ENCODE results near the gene CHCT1. TPM values are rescaled to one million over a fixed set of nuclear protein-coding genes. Genes with fewer than 3 reads are reported as not detected.

Gene CHCT1
- total RNA-seq, 5 donors from 2014 or later (not counting 1 experiment from before 2014, with no cell fraction given): not detected

DNA sequence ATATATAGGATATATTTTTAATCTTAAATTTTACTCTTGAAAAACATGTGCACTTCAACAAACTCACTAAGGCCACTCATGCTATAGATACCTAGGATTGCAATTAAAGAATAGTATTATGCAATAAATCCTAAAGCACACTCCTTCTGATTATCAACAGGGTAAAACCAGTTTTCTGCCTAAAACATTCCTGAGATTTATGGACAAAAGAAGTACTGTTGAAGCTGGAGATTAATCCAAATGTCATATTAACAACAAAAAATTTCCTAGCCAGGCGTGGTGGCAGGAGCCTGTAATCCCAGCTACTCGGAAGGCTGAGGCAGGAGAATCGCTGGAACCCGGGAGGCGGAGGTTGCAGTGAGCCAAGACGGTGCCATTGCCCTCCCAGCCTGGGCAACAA is 21.4 kb downstream of the CHCT1 start:
- DNase-seq: no peak
- 100% methylated on average over 4 of the region's 6 CpGs for WGBS (ENCODE audit: insufficient coverage)

GRCh38 chr17:60445144-60445543 is 22.9 kb downstream of the CHCT1 start:
- DNase-seq (no peak), ATAC-seq (replicated peaks in 1 of 4) (no peak)
- POLR2A ChIA-PET: no interaction called here
- H3K4me1 Mint-ChIP-seq: no peaks in the 10 kb centered on the region
- H3K27ac Mint-ChIP-seq: no peak overlapping the region
- Histone ChIP-seq H3K4me1 (ENCODE audit: control insufficient read depth in 1 of 2, extremely low read depth in 1 of 2, insufficient read depth in 2 of 2, low read length in 2 of 2) (no peaks in the 10 kb centered on the region), H3K27ac (ENCODE audit: low read length) (no peak overlapping the region), H3K27me3 (replicated peaks in 1 of 2; ENCODE audit: control insufficient read depth in 2 of 2, extremely low read depth in 1 of 2, insufficient read depth in 2 of 2, low read length in 1 of 2) (no peaks in the 10 kb centered on the region), H3K36me3 (ENCODE audit: control insufficient read depth in 2 of 2, extremely low read depth in 1 of 2, insufficient read depth in 1 of 2, low read length in 1 of 2) (peaks cover 0 to 29% of the 10 kb centered on the region in 2 donors), H3K9me3 (no peaks in the 10 kb centered on the region), H3K4me3 (ENCODE audit: control insufficient read depth in 1 of 2, extremely low read depth in 1 of 2, low read length in 1 of 2) (no peak overlapping the region)
- peaks cover 22% of the 10 kb centered on the region for H3K36me3 Mint-ChIP-seq
- H3K9me3 Mint-ChIP-seq: no peaks in the 10 kb centered on the region
- H3K27me3 Mint-ChIP-seq: no peaks in the 10 kb centered on the region
- H3K4me3 Mint-ChIP-seq: no peak overlapping the region
- CTCF ChIA-PET: no interaction called here

More for the DNA sequence above, 21.4 kb downstream of the CHCT1 start:
- Histone ChIP-seq H3K36me3 (ENCODE audit: control insufficient read depth in 2 of 2, extremely low read depth in 1 of 2, insufficient read depth in 1 of 2, low read length in 1 of 2) (peaks cover 0 to 19% of the 10 kb centered on the region in 2 donors), H3K4me1 (ENCODE audit: control insufficient read depth in 1 of 2, extremely low read depth in 1 of 2, insufficient read depth in 2 of 2, low read length in 2 of 2) (no peaks in the 10 kb centered on the region), H3K9me3 (no peaks in the 10 kb centered on the region), H3K27me3 (replicated peaks in 1 of 2; ENCODE audit: control insufficient read depth in 2 of 2, extremely low read depth in 1 of 2, insufficient read depth in 2 of 2, low read length in 1 of 2) (no peaks in the 10 kb centered on the region), H3K4me3 (ENCODE audit: control insufficient read depth in 1 of 2, extremely low read depth in 1 of 2, low read length in 1 of 2) (no peak overlapping the region), H3K27ac (ENCODE audit: low read length) (no peak overlapping the region)
- POLR2A ChIA-PET: no interaction called here
- peaks cover 18% of the 10 kb centered on the region for H3K36me3 Mint-ChIP-seq
- CTCF ChIA-PET: interaction anchor here in 1 of 2 donors (0.7 kb wide), 1 partner anchor 22 kb away, joined by 5 read pairs; the partner anchor contains the start of gene CHCT1
- H3K27ac Mint-ChIP-seq: no peak overlapping the region
- no peak overlapping the region for H3K4me3 Mint-ChIP-seq
- no peaks in the 10 kb centered on the region for H3K27me3 Mint-ChIP-seq
- H3K4me1 Mint-ChIP-seq: no peaks in the 10 kb centered on the region
- ATAC-seq (replicated peaks in 1 of 4): no peak
- H3K9me3 Mint-ChIP-seq: no peaks in the 10 kb centered on the region

DNA sequence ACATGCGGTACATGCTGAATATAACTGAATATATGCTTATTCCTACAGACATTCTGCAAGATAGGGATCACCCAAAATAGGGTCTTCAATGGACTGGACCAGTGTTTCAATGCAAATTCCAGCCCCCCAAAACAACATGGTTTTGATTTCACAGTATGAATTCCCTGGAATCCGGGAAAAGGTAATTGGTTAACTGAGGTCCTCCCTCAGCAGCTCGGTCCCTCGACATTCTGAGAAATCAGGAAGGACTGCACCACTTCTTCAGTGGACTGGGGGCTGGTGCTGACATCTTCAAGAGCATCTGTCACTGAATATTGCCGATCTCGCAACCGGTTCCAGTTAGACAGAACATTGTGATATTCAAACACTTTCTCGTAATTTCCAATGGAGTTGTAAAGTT is 25.1 kb downstream of the CHCT1 start:
- no peaks in the 10 kb centered on the region for H3K9me3 ChIP-seq
- H3K27ac Mint-ChIP-seq: no peak overlapping the region
- POLR2A ChIA-PET: no interaction called here
- WGBS (ENCODE audit: insufficient coverage): 97% methylated on average over 3 of the region's 8 CpGs
- no peak overlapping the region for H3K27ac ChIP-seq (ENCODE audit: low read length)
- H3K4me1 ChIP-seq (ENCODE audit: control insufficient read depth in 1 of 2, extremely low read depth in 1 of 2, insufficient read depth in 2 of 2, low read length in 2 of 2): no peaks in the 10 kb centered on the region
- no peaks in the 10 kb centered on the region for H3K27me3 Mint-ChIP-seq
- DNase-seq: no peak
- H3K9me3 Mint-ChIP-seq: no peaks in the 10 kb centered on the region
- H3K4me3 ChIP-seq (ENCODE audit: control insufficient read depth in 1 of 2, extremely low read depth in 1 of 2, low read length in 1 of 2): no peak overlapping the region
- no peaks in the 10 kb centered on the region for H3K4me1 Mint-ChIP-seq
- no peak for ATAC-seq (replicated peaks in 1 of 4)
- H3K27me3 ChIP-seq (replicated peaks in 1 of 2; ENCODE audit: control insufficient read depth in 2 of 2, extremely low read depth in 1 of 2, insufficient read depth in 2 of 2, low read length in 1 of 2): no peaks in the 10 kb centered on the region
- H3K36me3 ChIP-seq (ENCODE audit: control insufficient read depth in 2 of 2, extremely low read depth in 1 of 2, insufficient read depth in 1 of 2, low read length in 1 of 2): peaks cover 0 to 42% of the 10 kb centered on the region in 2 donors
- peaks cover 33% of the 10 kb centered on the region for H3K36me3 Mint-ChIP-seq
- no peak overlapping the region for H3K4me3 Mint-ChIP-seq
- CTCF ChIA-PET: no interaction called here

DNA sequence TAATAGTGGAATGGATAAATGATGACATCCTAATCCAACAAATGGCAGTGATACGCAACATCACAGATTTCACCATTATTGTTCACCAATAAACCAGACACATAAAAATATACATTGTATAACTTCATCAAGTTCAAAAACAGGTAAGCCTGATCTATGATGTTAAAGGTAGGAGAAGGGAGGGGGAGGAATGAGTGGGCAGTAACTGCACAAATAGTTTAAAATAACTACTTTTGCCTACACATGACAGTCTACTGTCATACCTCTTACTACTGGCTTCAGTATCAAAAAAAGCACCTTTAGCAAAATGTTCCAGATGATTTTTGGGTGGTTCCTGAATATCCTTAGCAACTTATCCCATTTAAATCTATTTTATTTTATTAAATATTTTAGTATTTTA is 28.8 kb downstream of the CHCT1 start:
- ATAC-seq (replicated peaks in 1 of 4): no peak
- Mint-ChIP-seq H3K27me3 (no peaks in the 10 kb centered on the region), H3K4me1 (no peaks in the 10 kb centered on the region), H3K9me3 (no peaks in the 10 kb centered on the region), H3K4me3 (no peak overlapping the region), H3K27ac (no peak overlapping the region), H3K36me3 (peaks cover 42% of the 10 kb centered on the region)
- no peaks in the 10 kb centered on the region for H3K27me3 ChIP-seq (replicated peaks in 1 of 2; ENCODE audit: control insufficient read depth in 2 of 2, extremely low read depth in 1 of 2, insufficient read depth in 2 of 2, low read length in 1 of 2)
- WGBS (ENCODE audit: insufficient coverage): no CpG with 5 or more reads among the region's 1 CpG
- H3K9me3 ChIP-seq: no peaks in the 10 kb centered on the region
- peaks cover 0 to 59% of the 10 kb centered on the region in 2 donors for H3K36me3 ChIP-seq (ENCODE audit: control insufficient read depth in 2 of 2, extremely low read depth in 1 of 2, insufficient read depth in 1 of 2, low read length in 1 of 2)
- POLR2A ChIA-PET: no interaction called here
- no peak for DNase-seq
- H3K4me3 ChIP-seq (ENCODE audit: control insufficient read depth in 1 of 2, extremely low read depth in 1 of 2, low read length in 1 of 2): no peak overlapping the region
- CTCF ChIA-PET: no interaction called here
- no peak overlapping the region for H3K27ac ChIP-seq (ENCODE audit: low read length)
- H3K4me1 ChIP-seq (ENCODE audit: control insufficient read depth in 1 of 2, extremely low read depth in 1 of 2, insufficient read depth in 2 of 2, low read length in 2 of 2): no peaks in the 10 kb centered on the region

GRCh38 chr17:60451965-60452364 is 29.7 kb downstream of the CHCT1 start:
- Mint-ChIP-seq H3K27me3 (no peaks in the 10 kb centered on the region), H3K9me3 (no peaks in the 10 kb centered on the region), H3K27ac (no peak overlapping the region), H3K4me3 (no peak overlapping the region), H3K4me1 (no peaks in the 10 kb centered on the region), H3K36me3 (peaks cover 44% of the 10 kb centered on the region)
- no peaks in the 10 kb centered on the region for H3K9me3 ChIP-seq
- H3K27me3 ChIP-seq (replicated peaks in 1 of 2; ENCODE audit: control insufficient read depth in 2 of 2, extremely low read depth in 1 of 2, insufficient read depth in 2 of 2, low read length in 1 of 2): no peaks in the 10 kb centered on the region
- H3K4me3 ChIP-seq (ENCODE audit: control insufficient read depth in 1 of 2, extremely low read depth in 1 of 2, low read length in 1 of 2): no peak overlapping the region
- no peaks in the 10 kb centered on the region for H3K4me1 ChIP-seq (ENCODE audit: control insufficient read depth in 1 of 2, extremely low read depth in 1 of 2, insufficient read depth in 2 of 2, low read length in 2 of 2)
- H3K36me3 ChIP-seq (ENCODE audit: control insufficient read depth in 2 of 2, extremely low read depth in 1 of 2, insufficient read depth in 1 of 2, low read length in 1 of 2): peaks cover 4 to 64% of the 10 kb centered on the region in 2 donors
- ChIA-PET POLR2A (interaction anchor here in 1 of 2 donors (0.6 kb wide), 1 partner anchor 161 kb away, joined by 3 read pairs; no protein-coding TSS in a partner anchor), CTCF (no interaction called here)
- H3K27ac ChIP-seq (ENCODE audit: low read length): no peak overlapping the region
- DNase-seq (no peak), ATAC-seq (replicated peaks in 1 of 4) (no peak)

DNA sequence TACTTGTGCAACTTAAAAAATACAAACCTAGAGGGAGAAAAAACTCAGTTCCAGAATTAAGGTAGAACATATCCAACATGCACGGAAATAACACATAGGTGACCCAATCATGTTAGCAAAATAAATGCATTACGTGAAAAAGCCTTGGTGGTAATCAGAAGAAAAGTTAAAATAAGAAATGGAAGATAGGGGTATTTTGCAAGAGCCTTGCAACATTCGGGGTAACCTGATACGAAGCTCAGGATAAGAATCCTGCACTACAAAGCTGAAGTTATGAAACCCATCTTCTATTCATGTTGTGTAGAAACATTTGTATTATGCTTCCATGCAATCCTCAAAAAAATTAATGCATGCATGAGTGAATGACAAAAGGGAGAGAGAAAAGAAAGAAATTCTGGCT is 33.1 kb downstream of the CHCT1 start:
- H3K36me3 ChIP-seq (ENCODE audit: control insufficient read depth in 2 of 2, extremely low read depth in 1 of 2, insufficient read depth in 1 of 2, low read length in 1 of 2): peaks cover 8 to 68% of the 10 kb centered on the region in 2 donors
- no peak overlapping the region for H3K27ac ChIP-seq (ENCODE audit: low read length)
- Mint-ChIP-seq H3K9me3 (no peaks in the 10 kb centered on the region), H3K27me3 (no peaks in the 10 kb centered on the region), H3K4me3 (no peak overlapping the region), H3K27ac (no peak overlapping the region), H3K4me1 (no peaks in the 10 kb centered on the region), H3K36me3 (peaks cover 43% of the 10 kb centered on the region)
- no peak for ATAC-seq (replicated peaks in 1 of 4)
- POLR2A ChIA-PET: no interaction called here
- no peak overlapping the region for H3K4me3 ChIP-seq (ENCODE audit: control insufficient read depth in 1 of 2, extremely low read depth in 1 of 2, low read length in 1 of 2)
- H3K27me3 ChIP-seq (replicated peaks in 1 of 2; ENCODE audit: control insufficient read depth in 2 of 2, extremely low read depth in 1 of 2, insufficient read depth in 2 of 2, low read length in 1 of 2): no peaks in the 10 kb centered on the region
- WGBS (ENCODE audit: insufficient coverage): no CpG with 5 or more reads among the region's 4 CpGs
- CTCF ChIA-PET: no interaction called here
- no peak for DNase-seq
- no peaks in the 10 kb centered on the region for H3K4me1 ChIP-seq (ENCODE audit: control insufficient read depth in 1 of 2, extremely low read depth in 1 of 2, insufficient read depth in 2 of 2, low read length in 2 of 2)
- no peaks in the 10 kb centered on the region for H3K9me3 ChIP-seq

- Histone ChIP-seq H3K36me3 (ENCODE audit: control insufficient read depth in 2 of 2, extremely low read depth in 1 of 2, insufficient read depth in 1 of 2, low read length in 1 of 2) (peaks cover 12 to 70% of the 10 kb centered on the region in 2 donors), H3K9me3 (no peaks in the 10 kb centered on the region), H3K27ac (ENCODE audit: low read length) (no peak overlapping the region), H3K27me3 (replicated peaks in 1 of 2; ENCODE audit: control insufficient read depth in 2 of 2, extremely low read depth in 1 of 2, insufficient read depth in 2 of 2, low read length in 1 of 2) (no peaks in the 10 kb centered on the region), H3K4me1 (ENCODE audit: control insufficient read depth in 1 of 2, extremely low read depth in 1 of 2, insufficient read depth in 2 of 2, low read length in 2 of 2) (no peaks in the 10 kb centered on the region), H3K4me3 (ENCODE audit: control insufficient read depth in 1 of 2, extremely low read depth in 1 of 2, low read length in 1 of 2) (no peak overlapping the region)
- H3K36me3 Mint-ChIP-seq: peaks cover 39% of the 10 kb centered on the region
- CTCF ChIA-PET: no interaction called here
- H3K4me3 Mint-ChIP-seq: no peak overlapping the region
- no peaks in the 10 kb centered on the region for H3K9me3 Mint-ChIP-seq
- no peaks in the 10 kb centered on the region for H3K4me1 Mint-ChIP-seq
- no peak for DNase-seq
- ATAC-seq (replicated peaks in 1 of 4): no peak
- POLR2A ChIA-PET: no interaction called here
- no CpG with 5 or more reads among the region's 2 CpGs for WGBS (ENCODE audit: insufficient coverage)
- H3K27ac Mint-ChIP-seq: no peak overlapping the region
- no peaks in the 10 kb centered on the region for H3K27me3 Mint-ChIP-seq
Observed at GRCh38 chr17:60457148-60457547, 34.9 kb downstream of the CHCT1 start.

Measured in T-cell (primary cell).